ENCODE results near the gene SLC29A1. TPM values are rescaled to one million over a fixed set of nuclear protein-coding genes. Genes with fewer than 3 reads are reported as not detected.

The SLC29A1 gene
- total RNA-seq, 1 experiment from 2014 or later, result 54.7 TPM

GRCh38 chr6:44277763-44278162 is 54.4 kb downstream of the SLC29A1 start:
- no peaks in the 10 kb centered on the region for H3K79me2 ChIP-seq (ENCODE audit: low read length)
- H3K9ac ChIP-seq (ENCODE audit: low read length), result no peak overlapping the region
- ChIA-PET CTCF (no interaction called here), POLR2A (ENCODE audit: unreplicated experiment) (no interaction called here)
- no peak overlapping the region for H3K4me2 ChIP-seq (ENCODE audit: low read length)
- no peak for DNase-seq
- intact Hi-C loops (cut with micrococcal nuclease), result no loop called here
- H3K4me3 ChIP-seq (ENCODE audit: low read length), result no peak overlapping the region
- H4K20me1 ChIP-seq (ENCODE audit: low read length), result no peaks in the 10 kb centered on the region
- H2AFZ ChIP-seq (ENCODE audit: low read length), result no peak overlapping the region
- no peaks in the 10 kb centered on the region for H3K36me3 ChIP-seq (ENCODE audit: low read depth, low read length)
- H3K27ac ChIP-seq (ENCODE audit: low read length), result no peak overlapping the region
- H3K4me1 ChIP-seq (ENCODE audit: insufficient read depth, low read length), result peaks cover 8% of the 10 kb centered on the region; the same call in 1 of the 2 replicates
- no TSS peak for BruUV-seq (replicated peaks)
- ATAC-seq, result no peak
- no peak for TF ChIP-seq CTCF (conservative IDR thresholded peaks at IDR 0.05; ENCODE audit: low read depth, low read length)
- TF ChIP-seq EZH2 (IDR thresholded peaks at IDR 0.05; ENCODE audit: low read length, unreplicated experiment), result no peak
- no peak for TF ChIP-seq EZH2phosphoT487 (IDR thresholded peaks at IDR 0.05; ENCODE audit: borderline replicate concordance, low read length)
- H3F3A ChIP-seq (ENCODE audit: low read length, unreplicated experiment), result no peaks in the 10 kb centered on the region
- H3K27me3 ChIP-seq (ENCODE audit: low read length), result peaks cover 7% of the 10 kb centered on the region
- no peaks in the 10 kb centered on the region for H3K9me3 ChIP-seq (ENCODE audit: low read length)
- H3K9me2 ChIP-seq (replicated peaks; ENCODE audit: low read length), result no peaks in the 10 kb centered on the region

GRCh38 chr6:44278315-44278714 is 54.9 kb downstream of the SLC29A1 start:
- H3F3A ChIP-seq (ENCODE audit: low read length, unreplicated experiment), result no peaks in the 10 kb centered on the region
- intact Hi-C loops (cut with micrococcal nuclease), result no loop called here
- H3K79me2 ChIP-seq (ENCODE audit: low read length), result no peaks in the 10 kb centered on the region
- ChIA-PET POLR2A (ENCODE audit: unreplicated experiment) (no interaction called here), CTCF (no interaction called here)
- H2AFZ ChIP-seq (ENCODE audit: low read length), result no peak overlapping the region
- no peaks in the 10 kb centered on the region for H4K20me1 ChIP-seq (ENCODE audit: low read length)
- no peak for ATAC-seq
- no peak overlapping the region for H3K27ac ChIP-seq (ENCODE audit: low read length)
- no peaks in the 10 kb centered on the region for H3K36me3 ChIP-seq (ENCODE audit: low read depth, low read length)
- no peak overlapping the region for H3K4me3 ChIP-seq (ENCODE audit: low read length)
- no peak for TF ChIP-seq EZH2phosphoT487 (IDR thresholded peaks at IDR 0.05; ENCODE audit: borderline replicate concordance, low read length)
- no peak for TF ChIP-seq EZH2 (IDR thresholded peaks at IDR 0.05; ENCODE audit: low read length, unreplicated experiment)
- no peak for TF ChIP-seq CTCF (conservative IDR thresholded peaks at IDR 0.05; ENCODE audit: low read depth, low read length)
- no peak overlapping the region for H3K4me2 ChIP-seq (ENCODE audit: low read length)
- H3K4me1 ChIP-seq (ENCODE audit: insufficient read depth, low read length), result peaks cover 8% of the 10 kb centered on the region; the same call in 1 of the 2 replicates
- peaks cover 10% of the 10 kb centered on the region for H3K27me3 ChIP-seq (ENCODE audit: low read length)
- H3K9me2 ChIP-seq (replicated peaks; ENCODE audit: low read length), result no peaks in the 10 kb centered on the region
- no peak for DNase-seq
- no peak overlapping the region for H3K9ac ChIP-seq (ENCODE audit: low read length)
- no TSS peak for BruUV-seq (replicated peaks)
- H3K9me3 ChIP-seq (ENCODE audit: low read length), result no peaks in the 10 kb centered on the region

GRCh38 chr6:44278774-44279697 is 55.6 kb downstream of the SLC29A1 start:
- no peak overlapping the region for H3K27ac ChIP-seq (ENCODE audit: low read length)
- H3K9me3 ChIP-seq (ENCODE audit: low read length), result no peaks in the 10 kb centered on the region
- H3K79me2 ChIP-seq (ENCODE audit: low read length), result no peaks in the 10 kb centered on the region
- CTCF ChIA-PET, result no interaction called here
- intact Hi-C loops (cut with micrococcal nuclease), result no loop called here
- no peaks in the 10 kb centered on the region for H3K9me2 ChIP-seq (replicated peaks; ENCODE audit: low read length)
- POLR2A ChIA-PET (ENCODE audit: unreplicated experiment), result no interaction called here
- peaks cover 8% of the 10 kb centered on the region; the same call in 1 of the 2 replicates for H3K4me1 ChIP-seq (ENCODE audit: insufficient read depth, low read length)
- H3F3A ChIP-seq (ENCODE audit: low read length, unreplicated experiment), result no peaks in the 10 kb centered on the region
- H3K27me3 ChIP-seq (ENCODE audit: low read length), result peaks cover 17% of the 10 kb centered on the region
- TF ChIP-seq EZH2 (IDR thresholded peaks at IDR 0.05; ENCODE audit: low read length, unreplicated experiment) (no peak), EZH2phosphoT487 (IDR thresholded peaks at IDR 0.05; ENCODE audit: borderline replicate concordance, low read length) (no peak), CTCF (conservative IDR thresholded peaks at IDR 0.05; ENCODE audit: low read depth, low read length) (no peak)
- no peak overlapping the region for H3K4me3 ChIP-seq (ENCODE audit: low read length)
- 0 out of 2 replicates have a peak overlapping the region, but pooled peaks have one; percentile 22 for H3K4me2 ChIP-seq (ENCODE audit: low read length)
- peak; percentile 55 for ATAC-seq
- no peak overlapping the region for H3K9ac ChIP-seq (ENCODE audit: low read length)
- no peak for DNase-seq
- H4K20me1 ChIP-seq (ENCODE audit: low read length), result no peaks in the 10 kb centered on the region
- no peaks in the 10 kb centered on the region for H3K36me3 ChIP-seq (ENCODE audit: low read depth, low read length)
- BruUV-seq (replicated peaks), result no TSS peak
- no peak overlapping the region for H2AFZ ChIP-seq (ENCODE audit: low read length)
